NT2/D1 (cell line): Measurements from ENCODE around the gene NUDT12.

Experiments used
- SUZ12 ChIP-seq: IDR thresholded peaks from 2 replicates; pipeline ENCODE4 v1.6.1; 2011; ENCODE audit not compliant: insufficient read length, insufficient read depth; ENCODE audit errors: extremely low read depth
- ZNF274 ChIP-seq: IDR thresholded peaks from 2 replicates; pipeline ENCODE4 v1.6.1; 2011; ENCODE audit warnings: mild to moderate bottlenecking, low read depth, low read length

DNA sequence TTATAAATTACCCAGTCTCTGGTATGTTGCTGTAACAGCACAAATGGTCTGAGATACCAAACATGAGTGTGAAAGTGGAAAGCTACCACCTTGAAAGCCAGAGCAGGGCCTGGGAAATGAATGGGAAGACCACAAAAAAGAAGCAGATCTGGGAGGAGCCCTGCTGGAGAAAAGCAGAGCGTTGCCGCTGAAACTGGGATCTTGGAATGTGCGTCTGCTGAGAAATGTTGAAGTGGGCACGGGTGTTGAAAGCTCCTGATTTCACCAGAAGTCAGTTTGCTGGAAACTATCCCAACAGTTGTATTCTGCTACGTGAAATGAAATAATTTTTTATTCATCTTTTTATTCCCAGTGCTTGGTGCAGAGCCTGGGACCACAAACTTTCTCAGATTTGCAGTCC is 40.0 kb downstream of the NUDT12 start:
- TF ChIP-seq SUZ12 (no peak), ZNF274 (no peak)
